ENCODE results near the gene VPS18. TPM values are rescaled to one million over a fixed set of nuclear protein-coding genes. Genes with fewer than 3 reads are reported as not detected.

Gene VPS18
- total and polyA plus RNA-seq, 2 donors (not counting 1 experiment from before 2014, with no cell fraction given): 13.6 to 29.6 TPM

DNA sequence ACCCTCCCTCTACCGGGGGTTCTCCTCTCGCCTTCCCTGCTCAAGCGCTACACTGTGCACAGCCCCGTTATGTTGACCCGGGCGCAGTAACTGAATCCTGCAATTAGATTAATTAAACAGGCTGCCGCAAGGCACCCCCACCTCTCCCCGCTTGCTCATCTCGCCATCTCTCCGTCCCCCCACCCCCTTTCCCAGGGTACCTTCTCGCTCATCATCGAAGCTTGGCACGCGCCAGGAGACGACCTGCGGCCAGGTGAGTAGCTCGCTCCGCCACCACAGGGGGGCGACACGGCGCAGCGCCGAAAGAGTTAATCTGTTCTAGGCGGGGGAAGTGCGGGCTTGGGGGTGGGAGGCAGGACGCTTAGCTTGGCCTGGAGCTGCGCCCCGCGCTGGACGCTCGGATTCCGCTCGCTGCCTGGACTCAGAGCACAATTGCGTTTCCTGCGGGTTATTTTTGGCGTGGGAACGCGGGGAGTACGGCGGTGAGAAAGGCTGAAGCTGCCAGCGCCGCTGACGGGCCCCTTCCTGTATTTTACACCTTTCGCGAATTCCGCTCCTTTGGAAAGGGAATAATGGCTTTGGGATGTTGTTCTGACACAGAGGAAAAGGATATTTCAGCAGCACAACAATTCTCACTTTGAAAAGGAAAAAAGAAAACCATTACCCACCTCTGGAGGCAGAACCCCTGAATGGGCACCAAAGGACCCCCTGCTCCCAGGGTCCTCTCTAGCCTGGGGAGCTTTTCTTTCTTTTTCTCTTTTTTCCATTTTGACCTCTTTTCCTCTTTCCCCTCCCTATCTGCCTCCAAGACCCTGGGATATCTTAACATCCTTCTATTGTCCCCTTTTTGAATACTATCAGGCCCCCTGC is 36.4 kb downstream of the VPS18 start:
- no peaks in the 10 kb centered on the region for H3K79me2 ChIP-seq (ENCODE audit: control insufficient read depth, insufficient read depth, low read length)
- peak; percentile 65 for DNase-seq
- Mint-ChIP-seq H3K27me3 (peaks cover 56% of the 10 kb centered on the region), H3K27ac (no peak overlapping the region), H3K9me3 (ENCODE audit: insufficient read depth) (no peaks in the 10 kb centered on the region), H3K4me1 (peaks cover 44% of the 10 kb centered on the region), H3K4me3 (peak overlapping the region; percentile 84)
- H3K4me1 ChIP-seq (ENCODE audit: control insufficient read depth in 2 of 2, insufficient read depth in 2 of 2, low read length in 2 of 2): peaks cover 53 to 61% of the 10 kb centered on the region in 2 donors
- H3K36me3 ChIP-seq (replicated peaks in 1 of 2; ENCODE audit: control extremely low read depth in 1 of 2, control insufficient read depth in 1 of 2, extremely low read depth in 1 of 2, insufficient read depth in 2 of 2, low read length in 1 of 2): no peaks in the 10 kb centered on the region
- peaks cover 0 to 76% (median 49%) of the 10 kb centered on the region in 4 experiments for H3K27me3 ChIP-seq (replicated peaks in 1 of 4; ENCODE audit: control extremely low read depth in 1 of 4, control insufficient read depth in 3 of 4, insufficient read depth in 4 of 4, low read length in 3 of 4)
- peak overlapping the region in 3 of 5 experiments; percentile 18 to 60 (median 19) for H3K4me3 ChIP-seq (ENCODE audit: control extremely low read depth in 1 of 5, extremely low read depth in 1 of 5, insufficient read depth in 1 of 5, low read depth in 2 of 5, low read length in 4 of 5)
- TF ChIP-seq EZH2 (IDR thresholded peaks at IDR 0.05; ENCODE audit: borderline replicate concordance, insufficient read depth, low read depth, low read length, poor library complexity, severe bottlenecking): no peak
- TF ChIP-seq, protein P1, sequence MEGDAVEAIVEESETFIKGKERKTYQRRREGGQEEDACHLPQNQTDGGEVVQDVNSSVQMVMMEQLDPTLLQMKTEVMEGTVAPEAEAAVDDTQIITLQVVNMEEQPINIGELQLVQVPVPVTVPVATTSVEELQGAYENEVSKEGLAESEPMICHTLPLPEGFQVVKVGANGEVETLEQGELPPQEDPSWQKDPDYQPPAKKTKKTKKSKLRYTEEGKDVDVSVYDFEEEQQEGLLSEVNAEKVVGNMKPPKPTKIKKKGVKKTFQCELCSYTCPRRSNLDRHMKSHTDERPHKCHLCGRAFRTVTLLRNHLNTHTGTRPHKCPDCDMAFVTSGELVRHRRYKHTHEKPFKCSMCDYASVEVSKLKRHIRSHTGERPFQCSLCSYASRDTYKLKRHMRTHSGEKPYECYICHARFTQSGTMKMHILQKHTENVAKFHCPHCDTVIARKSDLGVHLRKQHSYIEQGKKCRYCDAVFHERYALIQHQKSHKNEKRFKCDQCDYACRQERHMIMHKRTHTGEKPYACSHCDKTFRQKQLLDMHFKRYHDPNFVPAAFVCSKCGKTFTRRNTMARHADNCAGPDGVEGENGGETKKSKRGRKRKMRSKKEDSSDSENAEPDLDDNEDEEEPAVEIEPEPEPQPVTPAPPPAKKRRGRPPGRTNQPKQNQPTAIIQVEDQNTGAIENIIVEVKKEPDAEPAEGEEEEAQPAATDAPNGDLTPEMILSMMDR (IDR thresholded peaks at IDR 0.05): peak; percentile 68
- no peak for ATAC-seq (ENCODE audit: low read depth)
- peaks cover 0 to 22% (median 0%) of the 10 kb centered on the region in 3 donors for H3K9me3 ChIP-seq (ENCODE audit: control extremely low read depth in 1 of 3, control insufficient read depth in 2 of 3, insufficient read depth in 1 of 3, low read length in 2 of 3)
- H3K9ac ChIP-seq (ENCODE audit: low read length): peak overlapping the region; percentile 70
- WGBS (ENCODE audit: insufficient coverage): 2% methylated on average over 38 of the region's 46 CpGs
- H3K27ac ChIP-seq (ENCODE audit: low read length in 2 of 2): no peak overlapping the region
- no peak overlapping the region for H2AFZ ChIP-seq (ENCODE audit: insufficient read depth, low read depth, low read length, poor library complexity, severe bottlenecking)
- H3K4me2 ChIP-seq (replicated peaks; ENCODE audit: low read depth, low read length, poor library complexity, severe bottlenecking): peak overlapping the region; percentile 100
- ChIA-PET POLR2A (interaction anchor here (0.7 kb wide), 2 partner anchors 12 to 22 kb away, joined by 3 read pairs; no protein-coding TSS in a partner anchor), CTCF (interaction anchor here (0.6 to 10.7 kb wide), 10 partner anchors 9 to 1020 kb away, joined by 3 to 84 read pairs (median 4); partner anchors contain the start of gene CHAC1)
- intact Hi-C loops (cut with micrococcal nuclease): no loop called here
- peaks cover 20% of the 10 kb centered on the region for H4K20me1 ChIP-seq (ENCODE audit: control insufficient read depth, insufficient read depth, low read length, poor library complexity, severe bottlenecking)

All from B cell (primary cell).